Mesenchymal stem cell (in vitro differentiated cells and primary cell): ENCODE measurements around the gene ACACA.

Experiments used
- DNase-seq: peaks from one replicate; pipeline ENCODE4 v3.0.0-alpha.2; 2013
- H2AFZ ChIP-seq: one replicate; pipeline ENCODE4 v1.6.1; 2013; ENCODE audit warnings: low read depth, mild to moderate bottlenecking, control low read depth, inconsistent platforms, low read length, moderate library complexity
- H2AK5ac ChIP-seq: 2 replicates; pipeline ENCODE4 v1.6.1; 2013; ENCODE audit warnings: low read length, moderate library complexity, mild to moderate bottlenecking, inconsistent platforms; ENCODE audit not compliant: severe bottlenecking
- H2BK120ac ChIP-seq: one replicate; pipeline ENCODE4 v1.6.1; 2013; ENCODE audit warnings: low read depth, mild to moderate bottlenecking, inconsistent platforms, low read length, moderate library complexity
- H2BK12ac ChIP-seq, 2 experiments: one replicate each; pipeline ENCODE4 v1.6.1; 2013; ENCODE audit warnings: inconsistent platforms in 2 of 2, low read length in 2 of 2, mild to moderate bottlenecking in 2 of 2, moderate library complexity in 2 of 2, control low read depth in 1 of 2
- H2BK15ac ChIP-seq: one replicate; pipeline ENCODE4 v1.6.1; 2013; ENCODE audit warnings: mild to moderate bottlenecking, low read depth, inconsistent platforms; ENCODE audit not compliant: poor library complexity, severe bottlenecking
- H2BK5ac ChIP-seq: 2 replicates; pipeline ENCODE4 v1.6.1; 2013; ENCODE audit warnings: low read depth, mild to moderate bottlenecking, low read length, control low read depth, inconsistent platforms; ENCODE audit not compliant: poor library complexity, severe bottlenecking
- H3K14ac ChIP-seq, 2 experiments: one replicate each; pipeline ENCODE4 v1.6.1; 2013; ENCODE audit warnings: inconsistent platforms in 2 of 2, low read length in 2 of 2, control low read depth in 1 of 2, mild to moderate bottlenecking in 1 of 2, moderate library complexity in 1 of 2
- H3K18ac ChIP-seq, 2 experiments: one replicate each; pipeline ENCODE4 v1.6.1; 2013; ENCODE audit warnings: inconsistent platforms in 2 of 2, low read length in 2 of 2, control low read depth in 1 of 2, low read depth in 1 of 2, mild to moderate bottlenecking in 1 of 2
- H3K23ac ChIP-seq, 2 experiments: one replicate each; pipeline ENCODE4 v1.6.1; 2013; ENCODE audit warnings: inconsistent platforms in 2 of 2, low read length in 2 of 2, mild to moderate bottlenecking in 2 of 2, moderate library complexity in 2 of 2, control low read depth in 1 of 2
- H3K27ac ChIP-seq: 2 replicates; pipeline ENCODE4 v1.5.1; 2013; ENCODE audit warnings: mild to moderate bottlenecking, moderate library complexity, low read length, control low read depth, inconsistent platforms; ENCODE audit not compliant: poor library complexity, severe bottlenecking
- H3K27me3 ChIP-seq, 2 experiments: 2 replicates each; pipeline versions ENCODE4 v1.6.1 to v1.7.0; 2013; ENCODE audit warnings: low read length in 2 of 2, mild to moderate bottlenecking in 2 of 2, moderate library complexity in 2 of 2, control low read depth in 1 of 2, inconsistent platforms in 1 of 2; ENCODE audit not compliant: control insufficient read depth in 1 of 2, insufficient read depth in 1 of 2
- H3K36me3 ChIP-seq, 2 experiments: 2 replicates each; pipeline versions ENCODE4 v1.6.1 to v1.7.0; 2013; ENCODE audit warnings: low read length in 2 of 2, control low read depth in 1 of 2, inconsistent platforms in 1 of 2, low read depth in 1 of 2, mild to moderate bottlenecking in 1 of 2; ENCODE audit not compliant: insufficient read depth in 2 of 2, control insufficient read depth in 1 of 2
- H3K4ac ChIP-seq, 2 experiments: one replicate each; pipeline ENCODE4 v1.6.1; 2013; ENCODE audit warnings: inconsistent platforms in 2 of 2, low read length in 2 of 2, mild to moderate bottlenecking in 2 of 2, moderate library complexity in 2 of 2, control low read depth in 1 of 2, low read depth in 1 of 2
- H3K4me1 ChIP-seq: 2 replicates; pipeline ENCODE4 v1.6.1; 2013; ENCODE audit warnings: low read depth, low read length, control low read depth; ENCODE audit not compliant: control insufficient read depth, insufficient read depth
- H3K4me2 ChIP-seq: 2 replicates; pipeline ENCODE4 v1.6.1; 2013; ENCODE audit warnings: low read length, mild to moderate bottlenecking, inconsistent platforms; ENCODE audit not compliant: poor library complexity, severe bottlenecking
- H3K4me3 ChIP-seq, 2 experiments: 2 replicates each; pipeline versions ENCODE4 v1.5.1 to v1.7.0; 2013; ENCODE audit warnings: low read length in 2 of 2, mild to moderate bottlenecking in 2 of 2, control low read depth in 1 of 2, low read depth in 1 of 2; ENCODE audit not compliant: insufficient read depth in 1 of 2
- H3K79me1 ChIP-seq: replicated peaks from 2 replicates; pipeline ENCODE4 v1.6.1; 2013; ENCODE audit warnings: mild to moderate bottlenecking, control low read depth, low read length, inconsistent platforms; ENCODE audit not compliant: poor library complexity, severe bottlenecking
- H3K9ac ChIP-seq: 2 replicates; pipeline ENCODE4 v1.7.0; 2013; ENCODE audit warnings: mild to moderate bottlenecking, low read length, moderate library complexity
- H3K9me3 ChIP-seq: 2 replicates; pipeline ENCODE4 v1.7.0; 2013; ENCODE audit warnings: mild to moderate bottlenecking, low read length; ENCODE audit not compliant: control insufficient read depth
- H4K8ac ChIP-seq: one replicate; pipeline ENCODE4 v1.6.1; 2013; ENCODE audit warnings: inconsistent platforms, mild to moderate bottlenecking, low read length, moderate library complexity
- H4K91ac ChIP-seq: one replicate; pipeline ENCODE4 v1.6.1; 2013; ENCODE audit warnings: mild to moderate bottlenecking, low read length, inconsistent platforms
- WGBS: methylation state at CpG from one replicate; pipeline ENCODE4 v1.1.7; 2013; ENCODE audit warnings: mixed read lengths; 5-methylcytosine and 5-hydroxymethylcytosine counted together

ACACA gene

GRCh38 chr17:37273409-37274051 lies 133.1 kb downstream of the ACACA start:
- no peaks in the 10 kb centered on the region for H3K27me3 ChIP-seq
- H2AK5ac ChIP-seq, result no peak overlapping the region
- H3K4me3 ChIP-seq, result no peak overlapping the region
- H3K18ac ChIP-seq, result no peak overlapping the region
- H3K9me3 ChIP-seq, result no peaks in the 10 kb centered on the region
- H3K9ac ChIP-seq, result no peak overlapping the region
- H4K8ac ChIP-seq, result no peak overlapping the region
- 60% methylated on average over 3 of the region's 3 CpGs for WGBS
- no peak overlapping the region for H2AFZ ChIP-seq
- H3K79me1 ChIP-seq, result peaks cover 8% of the 10 kb centered on the region
- no peak overlapping the region for H4K91ac ChIP-seq
- H3K4me2 ChIP-seq, result no peak overlapping the region
- peak; percentile 99 for DNase-seq
- peaks cover 4 to 92% of the 10 kb centered on the region in 2 experiments for H3K36me3 ChIP-seq
- H3K4ac ChIP-seq, result no peak overlapping the region
- H2BK12ac ChIP-seq, result no peak overlapping the region
- H3K23ac ChIP-seq, result no peak overlapping the region
- no peak overlapping the region for H3K14ac ChIP-seq
- no peak overlapping the region for H2BK15ac ChIP-seq
- H3K4me1 ChIP-seq, result no peaks in the 10 kb centered on the region
- no peak overlapping the region for H2BK120ac ChIP-seq
- no peak overlapping the region for H2BK5ac ChIP-seq
- no peak overlapping the region for H3K27ac ChIP-seq

GRCh38 chr17:37265446-37266173 lies 141.0 kb downstream of the ACACA start:
- no peak overlapping the region for H2AFZ ChIP-seq
- no peak overlapping the region for H3K4me3 ChIP-seq
- no peak overlapping the region for H3K18ac ChIP-seq
- H3K36me3 ChIP-seq, result peaks cover 14 to 96% of the 10 kb centered on the region in 2 experiments
- H2BK15ac ChIP-seq, result no peak overlapping the region
- H3K9me3 ChIP-seq, result peaks cover 20% of the 10 kb centered on the region
- no peak overlapping the region for H3K23ac ChIP-seq
- no peak overlapping the region for H3K27ac ChIP-seq
- no peak overlapping the region for H2BK12ac ChIP-seq
- no peak overlapping the region for H2AK5ac ChIP-seq
- no peak overlapping the region for H2BK120ac ChIP-seq
- H3K4ac ChIP-seq, result no peak overlapping the region
- 100% methylated on average over 2 of the region's 2 CpGs for WGBS
- H3K79me1 ChIP-seq, result peaks cover 3% of the 10 kb centered on the region
- no peaks in the 10 kb centered on the region for H3K4me1 ChIP-seq
- no peak for DNase-seq
- no peak overlapping the region for H3K14ac ChIP-seq
- no peak overlapping the region for H4K91ac ChIP-seq
- H2BK5ac ChIP-seq, result no peak overlapping the region
- H4K8ac ChIP-seq, result no peak overlapping the region
- H3K9ac ChIP-seq, result no peak overlapping the region
- H3K27me3 ChIP-seq, result no peaks in the 10 kb centered on the region
- H3K4me2 ChIP-seq, result no peak overlapping the region

GRCh38 chr17:37261286-37261685 lies 145.3 kb downstream of the ACACA start:
- peaks cover 4% of the 10 kb centered on the region for H3K79me1 ChIP-seq
- H2BK5ac ChIP-seq, result no peak overlapping the region
- no peak overlapping the region for H2BK12ac ChIP-seq
- no peak overlapping the region for H3K4ac ChIP-seq
- no peak overlapping the region for H4K8ac ChIP-seq
- peaks cover 2% of the 10 kb centered on the region for H3K4me1 ChIP-seq
- peaks cover 13% of the 10 kb centered on the region for H3K9me3 ChIP-seq
- H4K91ac ChIP-seq, result no peak overlapping the region
- no peak overlapping the region for H2AK5ac ChIP-seq
- H3K23ac ChIP-seq, result no peak overlapping the region
- no peak overlapping the region for H3K4me2 ChIP-seq
- H3K4me3 ChIP-seq, result no peak overlapping the region
- no peak overlapping the region for H3K9ac ChIP-seq
- no peak overlapping the region for H3K18ac ChIP-seq
- 100% methylated on average over 1 of the region's 1 CpG for WGBS
- H2BK120ac ChIP-seq, result no peak overlapping the region
- H3K36me3 ChIP-seq, result peaks cover 10 to 93% of the 10 kb centered on the region in 2 experiments
- no peaks in the 10 kb centered on the region for H3K27me3 ChIP-seq
- peak overlapping the region; percentile 29 for H3K27ac ChIP-seq
- no peak overlapping the region for H2BK15ac ChIP-seq
- no peak overlapping the region for H3K14ac ChIP-seq
- no peak overlapping the region for H2AFZ ChIP-seq
- DNase-seq, result peak; percentile 14

DNA sequence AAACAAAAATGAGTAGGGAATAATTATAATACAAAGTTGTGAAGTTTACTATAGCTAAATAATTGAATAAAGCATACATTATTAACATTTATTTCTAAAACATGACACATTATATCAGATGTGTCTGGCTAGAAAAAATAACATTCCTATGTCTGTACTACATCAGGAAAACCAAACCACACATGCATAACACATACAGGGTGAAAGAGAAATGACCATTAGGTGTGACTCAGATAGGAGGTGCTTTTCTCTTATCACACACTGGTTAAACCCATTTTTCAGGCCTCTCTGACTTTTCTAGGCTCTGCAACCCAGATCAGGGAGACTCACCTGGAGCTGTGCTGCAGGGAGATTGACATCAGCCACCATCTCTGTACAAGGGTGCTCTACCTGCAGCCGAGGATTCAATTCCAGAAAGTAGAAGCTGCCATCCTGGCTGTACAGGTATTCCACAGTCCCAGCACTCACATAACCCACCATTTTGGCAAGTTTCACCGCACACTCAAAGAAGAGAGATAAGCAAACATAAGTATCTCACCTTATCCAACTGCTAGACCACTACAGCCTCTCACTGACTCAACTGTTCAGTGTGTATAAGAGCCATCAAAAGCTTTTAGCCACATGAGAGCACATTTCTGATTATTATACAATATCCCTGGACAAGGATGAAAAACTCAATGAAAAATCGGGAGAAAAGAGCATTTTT lies 147.5 kb downstream of the ACACA start:
- Histone ChIP-seq H3K27ac (no peak overlapping the region), H3K79me1 (peaks cover 5% of the 10 kb centered on the region), H2BK5ac (no peak overlapping the region), H2BK120ac (no peak overlapping the region), H3K9ac (no peak overlapping the region), H3K4me2 (no peak overlapping the region), H3K4ac (no peak overlapping the region), H3K9me3 (no peaks in the 10 kb centered on the region), H3K23ac (no peak overlapping the region), H3K18ac (no peak overlapping the region), H4K91ac (no peak overlapping the region), H2AK5ac (no peak overlapping the region), H2BK15ac (no peak overlapping the region), H3K14ac (no peak overlapping the region), H3K27me3 (no peaks in the 10 kb centered on the region), H3K4me3 (no peak overlapping the region), H3K4me1 (peaks cover 2% of the 10 kb centered on the region), H4K8ac (no peak overlapping the region), H3K36me3 (peaks cover 0 to 91% of the 10 kb centered on the region in 2 experiments), H2BK12ac (no peak overlapping the region), H2AFZ (no peak overlapping the region)
- DNase-seq, result peak; percentile 6
- 96% methylated on average over 3 of the region's 3 CpGs for WGBS
